Activated CD4-positive, CD25-positive, alpha-beta regulatory T cell treated with anti-CD3 and anti-CD28 coated beads, Interleukin-2, amount 50 U/mL, for 16 hours (primary cell): ENCODE results near the gene ADGRV1.
"Not testable (repeated sequence)": the region's sequence is repeated elsewhere in the genome, so short reads cannot be mapped to it uniquely, and the experiment has no call there.

Source experiments
- DNase-seq: peaks from one replicate; pipeline ENCODE4 v3.0.0-alpha.2; 2020; ENCODE audit warnings: low read depth, low spot score

The ADGRV1 gene

DNA sequence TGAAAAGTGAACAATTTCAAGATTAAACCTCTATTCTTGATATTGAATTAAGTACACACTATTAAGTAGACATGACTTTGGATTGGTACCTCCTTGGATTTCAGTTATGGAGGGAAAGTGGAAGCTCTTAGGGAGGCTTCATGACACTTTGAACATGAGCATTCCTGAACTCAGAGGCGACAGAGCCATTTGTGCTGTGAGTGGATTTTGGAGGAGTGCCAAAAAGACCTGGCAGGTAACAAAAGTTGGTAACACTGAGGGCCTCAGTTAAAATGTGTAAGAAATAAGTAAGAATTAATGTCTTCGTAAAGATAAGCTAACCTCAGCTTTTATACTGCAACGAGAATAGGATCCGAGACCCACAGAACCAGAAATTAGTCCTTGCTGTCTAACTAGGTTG is 467.9 kb downstream of the ADGRV1 start:
- DNase-seq = no peak

- no peak for DNase-seq
Observed at GRCh38 chr5:91027405-91028139, 469.0 kb downstream of the ADGRV1 start.

DNA sequence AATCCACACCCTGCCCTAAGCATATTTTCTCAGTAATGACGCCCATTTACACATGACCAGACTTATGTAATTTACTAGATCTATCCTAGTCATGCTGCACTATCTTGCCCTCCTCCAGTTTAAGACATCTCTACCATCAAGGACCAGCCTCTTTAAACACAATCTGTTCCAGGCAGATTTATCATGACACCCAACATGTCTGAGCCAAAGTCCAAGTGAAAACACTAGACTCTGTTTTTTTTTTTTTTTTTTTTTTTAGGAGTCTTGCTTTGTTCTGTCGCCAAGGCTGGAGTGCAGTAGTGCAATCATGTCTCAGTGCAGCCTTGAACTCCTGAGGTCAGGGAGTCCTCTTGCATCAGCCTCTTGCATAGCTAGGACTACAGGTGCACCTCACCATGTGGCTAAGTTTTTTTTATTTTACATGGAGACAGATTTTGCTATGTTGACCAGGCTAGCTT is 469.9 kb downstream of the ADGRV1 start:
- DNase-seq = no peak

- no peak for DNase-seq
Observed at GRCh38 chr5:91030521-91031401, 472.2 kb downstream of the ADGRV1 start.

GRCh38 chr5:91031402-91031752 is 472.8 kb downstream of the ADGRV1 start:
- DNase-seq = no peak

DNA sequence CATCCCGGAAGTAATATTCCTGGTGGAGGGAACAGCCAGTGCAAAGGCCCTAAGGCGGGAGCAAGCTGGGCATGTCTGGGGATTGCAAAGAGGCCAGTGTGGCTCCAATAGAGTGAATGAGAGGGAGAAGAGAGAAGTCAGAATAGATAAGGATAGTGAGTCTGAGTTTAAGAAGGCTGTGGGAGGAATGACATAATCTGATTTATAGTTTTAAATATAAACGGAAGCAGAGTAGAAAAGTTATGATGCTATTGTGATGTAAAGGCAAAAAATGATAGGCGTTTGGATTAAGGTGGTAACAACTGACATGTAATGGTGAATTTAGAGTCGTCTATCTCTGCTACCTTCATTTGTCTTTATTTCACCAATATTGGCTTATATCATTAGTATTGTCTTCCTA is 473.5 kb downstream of the ADGRV1 start:
- no peak for DNase-seq

DNA sequence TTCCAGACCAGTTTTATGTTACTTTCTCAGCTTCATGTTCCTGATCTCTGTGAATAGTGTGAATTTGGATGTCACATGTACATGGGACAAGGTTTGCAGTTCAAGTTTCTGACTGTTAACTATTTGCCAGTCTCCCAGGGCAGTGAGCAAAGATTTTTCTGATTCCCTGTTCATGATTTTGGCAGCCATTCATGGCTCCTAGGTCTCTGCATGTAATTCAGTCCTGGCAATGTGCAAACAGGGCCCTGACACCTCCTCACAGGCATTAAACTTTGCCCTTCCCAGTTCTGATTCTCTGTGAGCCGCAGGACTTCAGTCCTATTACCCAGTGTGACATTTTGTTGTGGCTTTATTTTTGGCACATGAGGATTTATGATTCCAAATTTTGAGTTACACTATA is 474.8 kb downstream of the ADGRV1 start:
- no peak for DNase-seq

DNA sequence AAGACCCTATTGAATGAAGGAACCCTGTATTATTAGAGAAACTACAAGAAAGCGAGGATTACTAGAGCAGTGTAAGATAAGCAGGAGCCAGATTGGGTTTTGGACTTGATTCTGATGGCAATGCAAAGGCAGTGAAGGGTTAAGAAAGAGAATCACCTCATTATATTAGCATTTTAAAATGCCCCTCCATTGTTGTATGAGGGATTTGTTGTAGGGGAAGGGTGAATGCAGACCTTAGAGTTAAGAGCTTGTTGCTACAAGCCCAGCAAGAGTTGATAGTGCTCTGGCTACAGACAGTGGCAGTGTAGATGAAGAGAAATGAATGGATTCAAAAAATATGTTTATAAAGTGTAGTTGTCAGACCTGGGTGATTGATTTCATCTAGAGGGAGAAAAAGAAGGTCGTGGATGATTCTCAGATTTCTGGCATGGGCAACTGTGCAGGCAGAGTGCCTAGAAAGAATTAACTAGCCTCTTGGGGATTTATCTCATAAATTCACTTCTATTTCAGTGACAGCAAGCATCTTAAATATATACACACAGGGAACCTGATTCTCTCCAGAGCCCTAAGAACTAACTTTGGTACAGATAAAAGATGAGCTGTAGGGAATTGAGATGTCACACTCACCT is 479.7 kb downstream of the ADGRV1 start:
- DNase-seq = no peak

DNA sequence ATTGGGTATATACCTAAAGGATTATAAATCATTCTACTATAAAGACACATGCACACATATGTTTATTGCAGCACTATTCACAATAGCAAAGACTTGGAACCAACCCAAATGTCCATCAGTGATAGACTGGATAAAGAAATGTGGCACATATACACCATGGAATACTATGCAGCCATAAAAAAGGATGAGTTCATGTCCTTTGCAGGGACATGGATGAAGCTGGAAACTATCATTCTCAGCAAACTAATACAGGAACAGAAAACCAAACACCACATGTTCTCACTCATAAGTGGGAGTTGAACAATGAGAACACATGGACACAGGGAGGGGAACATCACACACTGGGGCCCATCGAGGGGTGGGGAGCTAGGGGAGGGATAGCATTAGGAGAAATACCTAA is 482.5 kb downstream of the ADGRV1 start:
- DNase-seq = not testable (repeated sequence)

GRCh38 chr5:91042247-91042935 is 483.8 kb downstream of the ADGRV1 start:
- no peak for DNase-seq

- DNase-seq = no peak
Observed at GRCh38 chr5:91042936-91043255, 484.3 kb downstream of the ADGRV1 start.

- DNase-seq = no peak
Observed at GRCh38 chr5:91048073-91048472, 489.5 kb downstream of the ADGRV1 start.

DNA sequence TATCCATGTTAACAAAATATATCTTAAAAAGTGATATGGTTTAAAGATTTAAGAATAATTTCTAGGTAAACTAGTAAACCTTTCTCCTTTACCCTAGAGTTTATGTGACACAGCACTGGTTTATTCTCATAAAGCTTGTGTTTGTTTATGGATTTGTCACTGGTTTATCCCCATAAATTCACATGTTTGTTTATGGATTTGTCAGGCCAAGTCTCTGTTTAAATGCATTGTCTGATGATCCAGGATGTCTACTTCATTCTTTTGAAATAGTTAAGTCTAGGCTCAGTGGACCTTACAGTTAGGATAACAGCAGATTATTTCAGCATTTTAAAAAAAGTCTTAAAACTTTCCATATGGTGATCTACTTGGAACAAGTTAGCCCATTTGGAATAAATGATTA is 490.5 kb downstream of the ADGRV1 start:
- DNase-seq = no peak

GRCh38 chr5:91049800-91050199 is 491.2 kb downstream of the ADGRV1 start:
- no peak for DNase-seq

GRCh38 chr5:91052411-91052810 is 493.8 kb downstream of the ADGRV1 start:
- DNase-seq = not testable (repeated sequence)

GRCh38 chr5:91052977-91053740 is 494.6 kb downstream of the ADGRV1 start:
- no peak for DNase-seq

- no peak for DNase-seq
Observed at GRCh38 chr5:91053741-91054025, 495.1 kb downstream of the ADGRV1 start.

GRCh38 chr5:91058155-91058554 is 499.6 kb downstream of the ADGRV1 start:
- DNase-seq = no peak

- DNase-seq = no peak
Observed at GRCh38 chr5:91058575-91058974, 500.0 kb downstream of the ADGRV1 start.

GRCh38 chr5:91059409-91059808 is 500.8 kb downstream of the ADGRV1 start:
- DNase-seq = no peak

- no peak for DNase-seq
Observed at GRCh38 chr5:91061094-91061493, 502.5 kb downstream of the ADGRV1 start.
